ENCODE results near the gene SCN1B. TPM values are rescaled to one million over a fixed set of nuclear protein-coding genes. Genes with fewer than 3 reads are reported as not detected.

The SCN1B gene
- polyA plus RNA-seq, 4 donors: 0.84 to 10.1 (median 2.4) TPM; not detected in 1

- FAIRE-seq (no peak), DNase-seq (no peak)
- H3K4me1 ChIP-seq (ENCODE audit: control insufficient read depth in 3 of 3, insufficient read depth in 2 of 3, low read depth in 1 of 3, low read length in 2 of 3): no peaks in the 10 kb centered on the region
- 83 to 89% (median 89%) methylated on average over 7 of the region's 7 CpGs for WGBS, 3 donors
- peaks cover 0 to 3% of the 10 kb centered on the region in 2 donors for H3K9me3 ChIP-seq (ENCODE audit: control insufficient read depth in 2 of 2, insufficient read depth in 1 of 2, low read depth in 1 of 2, low read length in 1 of 2)
- no peak overlapping the region for H3K27ac ChIP-seq (ENCODE audit: low read depth in 1 of 3, low read length in 2 of 3)
- no peaks in the 10 kb centered on the region for H3K27me3 ChIP-seq (ENCODE audit: control insufficient read depth in 3 of 3, insufficient read depth in 3 of 3, low read length in 3 of 3)
- H3K4me3 ChIP-seq (ENCODE audit: low read depth in 1 of 3, low read length in 3 of 3): no peak overlapping the region
- peaks cover 0 to 40% (median 0%) of the 10 kb centered on the region in 3 donors for H3K36me3 ChIP-seq (ENCODE audit: control insufficient read depth in 3 of 3, insufficient read depth in 2 of 3, low read depth in 1 of 3, low read length in 3 of 3)
These were observed 32.7 kb downstream of the SCN1B start for GRCh38 chr19:35062942-35063341.

- H3K27me3 ChIP-seq (ENCODE audit: control insufficient read depth in 3 of 3, insufficient read depth in 3 of 3, low read length in 3 of 3): peaks cover 0 to under 1% (median 0%) of the 10 kb centered on the region in 3 donors
- H3K27ac ChIP-seq (ENCODE audit: low read depth in 1 of 3, low read length in 2 of 3): no peak overlapping the region
- H3K36me3 ChIP-seq (ENCODE audit: control insufficient read depth in 3 of 3, insufficient read depth in 2 of 3, low read depth in 1 of 3, low read length in 3 of 3): peaks cover 0 to 37% (median 0%) of the 10 kb centered on the region in 3 donors
- 75 to 83% (median 78%) methylated on average over 10 of the region's 10 CpGs for WGBS, 3 donors
- H3K9me3 ChIP-seq (ENCODE audit: control insufficient read depth in 2 of 2, insufficient read depth in 1 of 2, low read depth in 1 of 2, low read length in 1 of 2): peaks cover 0 to 3% of the 10 kb centered on the region in 2 donors
- H3K4me1 ChIP-seq (ENCODE audit: control insufficient read depth in 3 of 3, insufficient read depth in 2 of 3, low read depth in 1 of 3, low read length in 2 of 3): no peaks in the 10 kb centered on the region
- H3K4me3 ChIP-seq (ENCODE audit: low read depth in 1 of 3, low read length in 3 of 3): no peak overlapping the region
- FAIRE-seq (no peak), DNase-seq (no peak)
These were observed 33.9 kb downstream of the SCN1B start for GRCh38 chr19:35063940-35064818.

- H3K4me3 ChIP-seq (ENCODE audit: low read depth in 1 of 3, low read length in 3 of 3): no peak overlapping the region
- no peak overlapping the region for H3K27ac ChIP-seq (ENCODE audit: low read depth in 1 of 3, low read length in 2 of 3)
- peaks cover 3 to 10% of the 10 kb centered on the region in 2 donors for H3K9me3 ChIP-seq (ENCODE audit: control insufficient read depth in 2 of 2, insufficient read depth in 1 of 2, low read depth in 1 of 2, low read length in 1 of 2)
- peaks cover 0 to 23% (median 0%) of the 10 kb centered on the region in 3 donors for H3K36me3 ChIP-seq (ENCODE audit: control insufficient read depth in 3 of 3, insufficient read depth in 2 of 3, low read depth in 1 of 3, low read length in 3 of 3)
- FAIRE-seq (no peak), DNase-seq (no peak)
- no peaks in the 10 kb centered on the region for H3K4me1 ChIP-seq (ENCODE audit: control insufficient read depth in 3 of 3, insufficient read depth in 2 of 3, low read depth in 1 of 3, low read length in 2 of 3)
- peaks cover 0 to 4% (median 2%) of the 10 kb centered on the region in 3 donors for H3K27me3 ChIP-seq (ENCODE audit: control insufficient read depth in 3 of 3, insufficient read depth in 3 of 3, low read length in 3 of 3)
- 81 to 90% (median 85%) methylated on average over 10 of the region's 10 CpGs for WGBS, 3 donors
These were observed 35.3 kb downstream of the SCN1B start for GRCh38 chr19:35065574-35065973.

GRCh38 chr19:35066121-35066520, 35.9 kb downstream of the SCN1B start:
- Histone ChIP-seq H3K27me3 (ENCODE audit: control insufficient read depth in 3 of 3, insufficient read depth in 3 of 3, low read length in 3 of 3) (peaks cover 0 to 4% (median 4%) of the 10 kb centered on the region in 3 donors), H3K4me3 (ENCODE audit: low read depth in 1 of 3, low read length in 3 of 3) (no peak overlapping the region), H3K4me1 (ENCODE audit: control insufficient read depth in 3 of 3, insufficient read depth in 2 of 3, low read depth in 1 of 3, low read length in 2 of 3) (no peaks in the 10 kb centered on the region), H3K36me3 (ENCODE audit: control insufficient read depth in 3 of 3, insufficient read depth in 2 of 3, low read depth in 1 of 3, low read length in 3 of 3) (peaks cover 0 to 19% (median 0%) of the 10 kb centered on the region in 3 donors), H3K27ac (ENCODE audit: low read depth in 1 of 3, low read length in 2 of 3) (no peak overlapping the region), H3K9me3 (ENCODE audit: control insufficient read depth in 2 of 2, insufficient read depth in 1 of 2, low read depth in 1 of 2, low read length in 1 of 2) (peaks cover 4 to 12% of the 10 kb centered on the region in 2 donors)
- FAIRE-seq (no peak), DNase-seq (no peak)
- 87 to 93% (median 91%) methylated on average over 11 to 15 of the region's 15 CpGs for WGBS, 3 donors

- FAIRE-seq: no peak
These were observed 36.7 kb downstream of the SCN1B start for GRCh38 chr19:35066691-35067563.

GRCh38 chr19:35068941-35069634, 38.8 kb downstream of the SCN1B start:
- peaks cover 0 to 4% (median 4%) of the 10 kb centered on the region in 3 donors for H3K27me3 ChIP-seq (ENCODE audit: control insufficient read depth in 3 of 3, insufficient read depth in 3 of 3, low read length in 3 of 3)
- H3K4me3 ChIP-seq (ENCODE audit: low read depth in 1 of 3, low read length in 3 of 3): no peak overlapping the region
- H3K36me3 ChIP-seq (ENCODE audit: control insufficient read depth in 3 of 3, insufficient read depth in 2 of 3, low read depth in 1 of 3, low read length in 3 of 3): peaks cover 0 to 15% (median 0%) of the 10 kb centered on the region in 3 donors
- H3K27ac ChIP-seq (ENCODE audit: low read depth in 1 of 3, low read length in 2 of 3): no peak overlapping the region
- DNase-seq (no peak), FAIRE-seq (no peak)
- H3K9me3 ChIP-seq (ENCODE audit: control insufficient read depth in 2 of 2, insufficient read depth in 1 of 2, low read depth in 1 of 2, low read length in 1 of 2): peaks cover 4 to 12% of the 10 kb centered on the region in 2 donors
- 70 to 77% (median 74%) methylated on average over 10 of the region's 10 CpGs for WGBS, 3 donors
- H3K4me1 ChIP-seq (ENCODE audit: control insufficient read depth in 3 of 3, insufficient read depth in 2 of 3, low read depth in 1 of 3, low read length in 2 of 3): no peaks in the 10 kb centered on the region

More at GRCh38 chr19:35066691-35067563, 36.7 kb downstream of the SCN1B start:
- H3K36me3 ChIP-seq (ENCODE audit: control insufficient read depth in 3 of 3, insufficient read depth in 2 of 3, low read depth in 1 of 3, low read length in 3 of 3): peaks cover 0 to 15% (median 0%) of the 10 kb centered on the region in 3 donors
- H3K9me3 ChIP-seq (ENCODE audit: control insufficient read depth in 2 of 2, insufficient read depth in 1 of 2, low read depth in 1 of 2, low read length in 1 of 2): peaks cover 4 to 12% of the 10 kb centered on the region in 2 donors
- DNase-seq: peak; percentile 73 to 91
- H3K4me1 ChIP-seq (ENCODE audit: control insufficient read depth in 3 of 3, insufficient read depth in 2 of 3, low read depth in 1 of 3, low read length in 2 of 3): no peaks in the 10 kb centered on the region
- 15 to 16% (median 15%) methylated on average over 14 of the region's 14 CpGs for WGBS, 3 donors
- H3K4me3 ChIP-seq (ENCODE audit: low read depth in 1 of 3, low read length in 3 of 3): no peak overlapping the region
- H3K27me3 ChIP-seq (ENCODE audit: control insufficient read depth in 3 of 3, insufficient read depth in 3 of 3, low read length in 3 of 3): peaks cover 0 to 4% (median 4%) of the 10 kb centered on the region in 3 donors
- no peak overlapping the region for H3K27ac ChIP-seq (ENCODE audit: low read depth in 1 of 3, low read length in 2 of 3)

- H3K27ac ChIP-seq (ENCODE audit: low read depth in 1 of 3, low read length in 2 of 3): no peak overlapping the region
- WGBS, 3 donors: 62 to 90% (median 79%) methylated on average over 1 of the region's 1 CpG
- H3K4me3 ChIP-seq (ENCODE audit: low read depth in 1 of 3, low read length in 3 of 3): no peak overlapping the region
- H3K27me3 ChIP-seq (ENCODE audit: control insufficient read depth in 3 of 3, insufficient read depth in 3 of 3, low read length in 3 of 3): peaks cover 0 to 4% (median 4%) of the 10 kb centered on the region in 3 donors
- DNase-seq (no peak), FAIRE-seq (no peak)
- H3K36me3 ChIP-seq (ENCODE audit: control insufficient read depth in 3 of 3, insufficient read depth in 2 of 3, low read depth in 1 of 3, low read length in 3 of 3): peaks cover 0 to 14% (median 0%) of the 10 kb centered on the region in 3 donors
- no peaks in the 10 kb centered on the region for H3K4me1 ChIP-seq (ENCODE audit: control insufficient read depth in 3 of 3, insufficient read depth in 2 of 3, low read depth in 1 of 3, low read length in 2 of 3)
- H3K9me3 ChIP-seq (ENCODE audit: control insufficient read depth in 2 of 2, insufficient read depth in 1 of 2, low read depth in 1 of 2, low read length in 1 of 2): peaks cover 4 to 12% of the 10 kb centered on the region in 2 donors
These were observed 39.4 kb downstream of the SCN1B start for GRCh38 chr19:35069696-35070095.
